ENCODE measurements around the gene IRAK3.

GRCh38 chr12:66287275-66287674 is 98.3 kb downstream of the IRAK3 start:
- TF ChIP-seq CTCF (IDR thresholded peaks at IDR 0.05) (no peak), POLR2AphosphoS5 (IDR thresholded peaks at IDR 0.05) (no peak), POLR2A (IDR thresholded peaks at IDR 0.05) (no peak)
